DMS 273 (cell line): Measurements from ENCODE around the gene SMIM10L1.

Source experiments
- DNase-seq: peaks from one replicate; lab custom pipeline; 2025; ENCODE audit not compliant: unreplicated experiment; lab: John Stamatoyannopoulos, UW

SMIM10L1 gene

GRCh38 chr12:11171145-11171968 is at the start of gene SMIM10L1:
SMIM10L1 (plus strand) TSS chr12:11171194; CDS start chr12:11171357, 163 bp downstream.
- peak; percentile 95 for DNase-seq

GRCh38 chr12:11130382-11130781 is 40.6 kb upstream of the SMIM10L1 start:
- no peak for DNase-seq

- peak; percentile 5 for DNase-seq
Measured at GRCh38 chr12:11130999-11131398, 40.0 kb upstream of the SMIM10L1 start.

GRCh38 chr12:11133162-11133561 is 37.8 kb upstream of the SMIM10L1 start:
- peak; percentile 14 for DNase-seq

- DNase-seq: peak; percentile 29
Measured at GRCh38 chr12:11133816-11134215, 37.2 kb upstream of the SMIM10L1 start.

- peak; percentile 32 for DNase-seq
Measured at GRCh38 chr12:11134305-11134704, 36.7 kb upstream of the SMIM10L1 start, which contains the start of gene TAS2R30. TAS2R30 (minus strand) TSS chr12:11134644; CDS start chr12:11134244, 400 bp downstream.

- DNase-seq: no peak
Measured at GRCh38 chr12:11136075-11136474, 34.9 kb upstream of the SMIM10L1 start.

- no peak for DNase-seq
Measured at GRCh38 chr12:11143352-11143751, 27.6 kb upstream of the SMIM10L1 start.

GRCh38 chr12:11144297-11144696 is 26.7 kb upstream of the SMIM10L1 start:
- DNase-seq: no peak

- no peak for DNase-seq
Measured at GRCh38 chr12:11147420-11147819, 23.6 kb upstream of the SMIM10L1 start.

- no peak for DNase-seq
Measured at GRCh38 chr12:11150832-11151231, 20.2 kb upstream of the SMIM10L1 start.

GRCh38 chr12:11152725-11153124 is 18.3 kb upstream of the SMIM10L1 start:
- no peak for DNase-seq

- no peak for DNase-seq
Measured at GRCh38 chr12:11154400-11154925, 16.5 kb upstream of the SMIM10L1 start.

GRCh38 chr12:11158885-11159444 is 12.0 kb upstream of the SMIM10L1 start:
- DNase-seq: no peak

GRCh38 chr12:11162502-11162901 is 8.5 kb upstream of the SMIM10L1 start:
- DNase-seq: peak; percentile 3

GRCh38 chr12:11164384-11164783 is 6.6 kb upstream of the SMIM10L1 start:
- DNase-seq: no peak

- DNase-seq: no peak
Measured at GRCh38 chr12:11166300-11166699, 4.7 kb upstream of the SMIM10L1 start.

GRCh38 chr12:11170810-11171144 is 217 bp upstream of the SMIM10L1 start:
- no peak for DNase-seq

- DNase-seq: peak; percentile 31
Measured at GRCh38 chr12:11171969-11172675, 1.1 kb downstream of the SMIM10L1 start.

- DNase-seq: peak; percentile 1
Measured at GRCh38 chr12:11174022-11174421, 3.0 kb downstream of the SMIM10L1 start.

- DNase-seq: no peak
Measured at GRCh38 chr12:11178250-11178649, 7.3 kb downstream of the SMIM10L1 start.

- DNase-seq: no peak
Measured at GRCh38 chr12:11182529-11182928, 11.5 kb downstream of the SMIM10L1 start.
